Fibroblast of gingiva (primary cell): ENCODE results near the gene TCF19.

Experiments
- DNase-seq: peaks from one replicate; pipeline ENCODE4 v3.0.0-alpha.2; 2011; ENCODE audit warnings: low read depth

Gene TCF19

DNA sequence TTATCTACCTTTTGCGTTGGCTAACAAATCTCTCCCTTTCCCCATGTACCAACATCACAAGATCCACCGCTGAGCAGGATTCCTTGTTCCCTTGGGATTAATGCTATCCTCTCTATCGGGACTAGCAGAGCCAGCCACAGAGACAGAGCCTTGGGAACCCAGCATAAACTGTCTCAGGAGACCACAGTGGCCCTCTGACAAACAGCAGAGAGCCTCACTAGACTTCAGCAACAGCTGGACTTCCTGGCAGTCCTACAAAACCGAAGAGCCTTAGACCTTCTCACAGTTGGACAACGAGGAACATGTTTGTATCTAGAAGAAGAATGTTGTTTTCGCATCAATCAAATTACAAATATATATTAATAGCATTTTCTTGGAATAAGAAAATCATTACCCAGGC, 51.7 kb downstream of the TCF19 start:
- no peak for DNase-seq

DNA sequence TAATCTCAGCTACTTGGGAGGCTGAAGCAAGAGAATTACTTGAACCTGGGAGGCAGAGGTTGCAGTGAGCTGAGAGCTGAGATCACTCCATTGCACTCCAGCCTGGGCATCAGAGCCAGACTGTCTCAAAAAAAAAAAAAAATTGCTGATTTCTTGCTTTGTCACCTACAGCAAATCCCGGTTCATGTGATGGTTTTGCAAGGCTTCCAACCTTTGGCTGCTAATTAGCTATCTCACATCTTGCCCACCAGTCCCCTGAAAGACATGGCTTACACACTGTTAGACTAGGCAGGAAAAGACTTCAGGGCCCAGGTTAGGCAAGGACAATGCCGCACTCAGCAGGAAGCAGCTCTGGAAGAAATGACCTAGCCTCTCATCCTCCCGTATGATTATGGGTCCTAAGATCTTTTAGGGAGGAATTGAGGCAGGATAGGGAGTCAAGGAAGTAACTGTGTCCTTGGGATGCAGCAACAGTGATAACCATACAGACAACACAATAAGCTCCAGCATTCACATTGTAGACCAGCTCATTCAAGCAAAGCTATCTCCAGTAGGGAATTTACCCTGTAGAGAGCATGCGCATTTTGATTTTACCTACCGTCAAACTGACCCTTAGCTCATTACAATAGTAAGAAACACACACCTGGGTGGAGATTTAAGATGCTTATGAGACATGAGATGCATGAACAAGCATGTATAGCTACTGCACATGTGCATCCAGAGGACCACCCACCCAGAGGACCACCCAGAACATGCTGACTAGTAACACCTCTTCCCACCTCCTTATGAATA, 52.5 kb downstream of the TCF19 start:
- no peak for DNase-seq
